Hematopoietic multipotent progenitor cell treated with erythropoietin and hydrocortisone succinate and interleukin-3 and kit ligand, for 8 days (in vitro differentiated cells): ENCODE measurements around the gene CCDC191.

Experiments used
- DNase-seq: peaks from one replicate; pipeline ENCODE4 v3.0.0-alpha.2; 2015

The CCDC191 gene

DNA sequence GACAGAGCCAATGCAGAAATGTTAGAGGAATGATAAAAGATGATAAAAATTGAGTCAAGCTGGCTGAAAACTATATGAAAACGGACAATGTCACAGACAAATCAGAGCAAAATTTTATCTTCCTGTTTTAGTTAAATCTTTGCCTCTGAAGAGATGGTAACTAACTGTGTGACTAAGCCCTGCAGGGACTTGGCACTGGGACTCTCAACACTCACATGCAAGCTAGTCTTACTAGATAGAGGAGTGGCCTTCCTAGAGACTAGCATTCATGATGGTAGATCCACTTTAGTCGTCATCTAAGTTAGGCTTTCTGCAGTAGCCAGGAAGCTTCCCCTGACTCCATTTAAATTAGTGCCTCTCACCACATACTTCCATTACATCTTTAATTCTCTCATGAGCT, 4.1 kb downstream of the CCDC191 start:
- no peak for DNase-seq

DNA sequence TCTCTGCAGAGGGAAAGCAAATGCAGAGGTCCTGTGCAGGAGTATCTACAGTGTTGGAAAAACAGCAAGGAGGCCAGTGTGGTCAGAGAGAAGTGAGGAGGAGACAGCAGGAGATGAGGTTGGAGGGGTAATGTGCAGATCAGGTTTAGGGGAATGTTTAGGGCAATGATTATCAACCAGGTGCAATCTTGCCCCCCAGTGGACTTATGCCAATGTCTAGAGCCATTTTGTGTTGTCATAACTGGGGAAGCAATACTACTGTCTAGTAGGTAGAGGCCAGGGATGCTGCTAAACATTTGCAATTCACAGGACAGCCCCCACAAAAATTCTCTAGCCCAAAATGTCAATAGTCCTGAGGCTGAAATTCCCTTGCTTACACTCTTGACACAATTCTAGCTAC, 13.1 kb downstream of the CCDC191 start:
- no peak for DNase-seq

DNA sequence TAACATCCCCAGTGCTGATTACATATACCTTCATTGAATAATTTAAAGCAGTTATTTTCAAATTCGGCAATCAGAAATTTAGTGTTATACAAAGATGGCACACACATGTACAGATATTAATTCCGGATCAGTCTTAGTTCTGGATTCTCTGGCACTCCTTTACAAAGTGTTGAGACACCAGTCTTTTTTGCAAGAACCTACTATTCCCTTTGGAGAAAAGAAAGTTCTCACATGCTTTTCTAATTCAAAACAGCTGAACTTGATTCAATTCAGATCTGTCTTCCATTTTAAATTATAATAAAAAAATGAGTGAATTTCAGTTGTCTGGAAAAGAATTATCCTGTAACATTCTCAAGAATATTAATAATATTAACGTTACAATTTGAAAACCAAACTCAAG, 20.4 kb downstream of the CCDC191 start:
- DNase-seq: no peak

DNA sequence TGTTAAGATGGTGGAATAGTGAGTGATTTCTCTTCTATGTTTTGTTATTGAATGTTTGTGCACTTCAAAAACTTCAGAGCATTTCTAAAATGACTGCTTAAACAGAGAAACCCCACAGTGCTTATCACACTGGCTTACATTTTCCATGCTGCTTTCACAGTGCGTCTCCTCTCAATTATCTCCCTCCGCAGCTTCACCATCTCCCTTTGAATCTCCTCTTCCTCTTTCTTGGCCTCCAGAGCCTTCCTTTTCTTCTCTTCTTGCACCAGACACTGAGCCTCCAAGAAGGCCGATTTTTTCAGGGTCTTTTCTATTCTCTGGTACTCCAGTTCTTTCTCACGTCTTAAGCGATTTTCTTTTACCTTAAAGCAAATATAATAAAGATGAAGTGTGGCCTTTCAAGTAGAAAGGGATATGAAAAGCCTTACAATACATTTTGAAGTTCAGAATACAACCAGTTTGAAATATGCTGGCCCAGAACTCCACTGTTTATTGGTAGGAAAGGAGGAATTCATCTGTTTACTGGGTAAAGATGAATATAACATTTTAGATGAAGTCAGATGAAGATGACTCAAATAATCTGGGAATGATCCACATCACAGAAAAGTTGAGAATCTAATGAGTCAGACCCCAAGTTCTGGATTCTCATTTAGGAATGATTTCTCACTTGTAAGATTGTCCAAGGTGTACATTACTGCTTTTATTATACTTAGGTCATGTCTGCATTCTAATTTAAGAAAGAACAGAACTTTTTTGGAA, 21.4 kb downstream of the CCDC191 start:
- peak; percentile 46 for DNase-seq

DNA sequence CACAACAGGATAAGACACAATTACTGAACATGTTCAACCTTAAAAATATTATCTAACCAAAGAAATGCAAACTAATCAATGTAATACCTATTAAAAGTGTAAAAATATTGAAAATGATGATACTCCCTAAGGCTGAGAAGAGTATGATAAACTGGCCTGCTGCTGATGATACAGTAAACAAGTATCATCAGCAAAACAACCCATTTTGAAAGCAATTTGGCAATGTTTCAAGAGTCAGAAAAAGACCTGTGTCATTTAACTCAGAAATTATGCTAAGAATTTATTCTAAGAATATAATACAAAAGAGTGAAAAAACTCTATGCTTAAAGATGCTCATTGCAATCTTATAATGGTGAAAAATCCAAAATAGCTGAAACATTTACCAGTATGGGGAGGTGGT, 22.1 kb downstream of the CCDC191 start:
- DNase-seq: peak; percentile 47

DNA sequence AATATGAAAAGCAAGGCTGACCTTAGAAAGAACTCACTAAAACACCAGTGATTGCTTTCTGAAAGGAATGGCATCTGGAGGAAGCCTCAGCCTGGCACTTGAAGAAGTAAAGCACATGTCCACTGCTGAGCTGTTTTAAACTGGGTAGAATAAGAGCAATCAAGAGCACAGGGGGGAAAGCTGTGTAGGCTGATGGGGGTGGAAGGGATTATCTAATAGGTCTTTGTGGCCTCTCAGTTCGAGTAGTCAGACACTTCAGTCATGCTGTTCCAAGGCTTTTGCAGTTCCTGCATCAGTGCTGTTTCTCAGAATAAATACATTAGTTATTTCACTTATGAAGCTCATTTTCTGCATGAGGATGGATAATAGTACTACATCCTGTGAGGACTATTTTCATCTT, 22.6 kb downstream of the CCDC191 start:
- no peak for DNase-seq

DNA sequence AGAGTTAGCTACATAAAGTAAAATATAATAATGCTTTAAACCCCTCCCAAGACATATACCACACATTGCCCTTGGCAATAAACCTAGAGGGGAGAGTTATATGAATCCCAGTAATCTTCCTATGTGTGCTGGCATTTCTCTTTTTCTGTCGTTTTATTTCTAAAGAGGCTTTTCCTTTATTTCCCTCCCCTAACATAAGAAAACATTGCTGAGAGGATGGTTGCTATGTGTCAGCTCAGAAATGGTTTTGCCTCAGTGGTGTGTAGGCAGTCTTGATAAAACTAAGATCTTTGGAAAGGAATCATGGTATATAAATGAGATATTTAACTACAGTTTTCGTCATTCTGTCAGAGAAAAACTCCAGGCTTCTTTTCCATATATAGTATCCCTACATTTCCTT, 30.0 kb downstream of the CCDC191 start:
- DNase-seq: no peak

DNA sequence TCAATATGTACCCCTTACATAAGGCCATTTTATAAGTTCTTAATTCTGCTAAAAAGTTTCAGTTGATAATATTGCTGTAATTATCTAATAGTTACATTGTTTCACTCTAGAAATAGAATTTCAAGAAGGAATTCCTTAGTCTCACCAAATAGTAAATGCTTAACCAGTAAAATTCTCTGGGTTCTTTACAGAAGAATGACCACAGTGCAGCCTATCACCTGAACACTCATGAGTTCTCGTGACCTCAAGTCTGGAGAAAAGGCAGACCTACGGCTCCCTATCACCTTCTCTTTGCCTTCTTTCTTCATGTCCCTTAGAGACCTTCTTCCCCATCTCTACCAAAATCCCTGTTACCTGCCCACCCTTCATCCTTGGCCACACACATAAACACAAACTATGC, 30.9 kb downstream of the CCDC191 start:
- DNase-seq: no peak

DNA sequence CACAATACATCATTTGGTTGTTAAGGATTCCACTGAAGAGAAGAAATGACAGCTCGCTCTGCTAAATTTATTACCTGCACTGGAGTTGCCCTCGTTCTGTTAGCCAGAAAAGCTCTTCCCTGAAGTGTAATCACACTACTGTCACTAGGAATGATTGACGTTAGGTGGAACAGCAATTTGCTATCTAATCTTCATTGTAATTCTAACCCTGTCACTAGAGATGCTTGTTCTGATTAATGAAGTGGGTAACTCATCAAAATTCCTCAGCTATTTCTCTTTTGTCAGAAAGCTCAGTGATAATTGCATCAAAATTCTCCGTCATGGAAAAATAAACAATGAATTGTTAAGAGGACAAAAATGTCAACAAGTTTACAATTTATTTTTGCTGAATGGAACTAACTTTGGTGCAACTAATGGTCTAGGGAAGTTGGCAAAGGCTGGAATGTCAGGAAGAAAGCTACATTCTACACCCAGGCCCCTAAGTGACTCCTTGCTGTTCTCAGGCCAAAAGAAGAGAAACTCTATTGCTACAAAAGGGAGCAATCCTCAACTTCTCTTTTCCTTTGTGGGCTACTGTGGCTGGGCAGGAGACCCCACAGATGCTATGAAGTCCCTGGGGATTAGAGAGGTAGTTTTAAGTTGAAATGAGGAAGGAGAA, 34.1 kb downstream of the CCDC191 start:
- DNase-seq: no peak

DNA sequence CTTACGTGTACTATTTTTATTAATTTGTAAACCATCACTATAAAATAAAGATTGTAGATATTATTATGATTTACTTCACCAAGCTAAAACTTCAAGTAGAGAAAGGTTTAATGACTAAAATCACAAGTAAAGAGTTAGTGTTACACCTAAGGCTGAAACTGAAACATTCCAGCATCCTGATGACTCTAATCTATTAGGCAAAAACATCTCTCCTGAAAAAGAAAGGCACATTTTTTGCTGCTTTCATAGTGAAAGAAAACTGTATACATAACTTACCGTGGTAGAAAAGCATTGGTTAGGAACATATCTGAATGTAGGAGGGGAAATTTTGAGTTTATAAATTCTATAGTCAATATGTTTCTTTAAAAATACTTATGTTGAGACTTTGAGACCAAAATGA, 35.4 kb downstream of the CCDC191 start:
- no peak for DNase-seq

DNA sequence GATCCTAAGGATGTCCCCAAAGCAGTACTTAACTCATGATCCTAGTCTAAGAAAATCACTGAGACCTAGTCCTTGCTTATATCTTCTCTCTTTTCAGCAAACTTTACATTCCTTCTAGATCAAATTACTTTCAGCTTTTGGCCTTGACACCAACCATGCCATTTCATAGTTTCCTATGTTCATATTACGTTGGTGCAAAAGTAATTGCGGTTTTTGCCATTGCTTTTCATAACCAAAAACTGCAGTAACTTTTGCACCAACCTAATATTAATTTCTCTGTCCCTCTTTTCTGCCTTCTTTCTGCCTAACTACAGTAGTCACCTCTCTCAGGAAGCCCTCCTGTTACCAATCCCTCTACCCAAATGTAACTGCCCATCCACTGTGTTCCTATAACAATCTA, 36.8 kb downstream of the CCDC191 start:
- DNase-seq: no peak

DNA sequence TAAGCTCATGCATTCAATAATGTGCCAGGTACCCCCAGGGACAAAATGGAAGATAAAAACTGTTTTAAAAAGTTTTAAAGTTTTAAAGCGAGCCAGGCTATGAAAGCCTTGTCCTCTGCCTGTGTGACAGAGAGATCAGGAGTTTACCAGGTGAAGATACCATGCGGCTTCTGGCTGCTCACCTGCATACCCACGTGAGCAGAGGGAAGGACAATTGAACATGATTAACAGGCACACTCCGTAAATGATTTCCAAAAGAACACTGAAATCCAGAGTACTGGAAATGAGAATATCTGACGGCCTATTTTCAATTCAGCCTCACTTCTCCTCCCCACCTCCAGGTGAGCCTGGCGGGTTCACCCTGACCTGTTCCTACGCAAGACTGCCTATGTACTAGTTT, 42.1 kb downstream of the CCDC191 start:
- no peak for DNase-seq

DNA sequence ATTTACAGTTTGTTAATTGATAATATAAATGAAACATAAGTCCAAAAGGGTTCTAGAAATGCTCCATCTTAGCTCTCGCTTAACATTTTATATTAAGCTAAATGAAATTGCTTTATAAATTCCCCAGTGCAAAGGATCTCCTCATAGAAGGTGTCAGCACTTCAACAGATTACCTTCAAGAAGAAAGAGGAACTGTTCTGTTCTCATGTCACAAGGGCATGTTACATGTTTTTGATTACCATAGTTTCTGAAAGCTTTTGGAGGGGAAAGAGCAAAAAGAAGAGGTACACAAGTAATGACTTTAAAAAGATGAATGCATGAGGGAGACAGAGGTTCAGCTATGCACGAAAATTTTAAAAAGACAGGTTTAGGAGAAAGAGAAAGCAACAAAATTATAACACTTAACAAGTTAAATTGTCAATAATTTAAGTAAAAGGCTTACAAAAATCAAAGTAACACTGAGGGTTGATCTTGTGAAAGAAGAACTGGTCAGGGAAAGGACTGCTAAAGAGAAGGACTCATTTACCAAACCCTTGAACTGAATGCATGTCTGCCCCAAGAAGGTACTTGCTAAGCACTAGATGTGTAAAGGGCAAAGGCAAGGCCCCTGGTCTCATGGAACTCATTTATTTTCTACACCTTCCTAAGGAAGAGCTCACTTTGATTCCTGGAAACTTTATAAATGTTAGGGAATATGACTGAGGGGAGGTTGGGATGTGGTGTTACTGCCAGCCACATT, 45.1 kb downstream of the CCDC191 start:
- DNase-seq: no peak

DNA sequence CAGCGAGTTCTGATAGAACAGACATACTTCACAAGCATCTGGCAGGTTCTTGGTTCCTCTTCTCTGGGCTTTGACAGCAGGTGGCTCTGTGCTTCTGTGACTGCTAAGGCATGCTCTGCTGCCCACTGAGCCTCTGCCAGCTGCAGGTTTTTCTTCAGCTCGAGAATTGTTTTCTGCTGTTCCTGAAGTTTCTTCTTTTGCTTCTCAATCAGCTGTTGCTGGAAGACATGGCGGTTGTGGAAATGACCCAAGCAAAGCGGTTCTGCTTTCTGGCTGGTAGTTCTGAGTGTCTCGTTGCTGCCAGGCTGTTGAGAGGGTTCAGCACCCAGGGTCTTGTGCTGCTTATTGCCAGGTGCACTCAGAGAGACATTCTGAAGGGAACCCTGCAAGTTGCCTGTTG, 50.8 kb downstream of the CCDC191 start:
- no peak for DNase-seq

DNA sequence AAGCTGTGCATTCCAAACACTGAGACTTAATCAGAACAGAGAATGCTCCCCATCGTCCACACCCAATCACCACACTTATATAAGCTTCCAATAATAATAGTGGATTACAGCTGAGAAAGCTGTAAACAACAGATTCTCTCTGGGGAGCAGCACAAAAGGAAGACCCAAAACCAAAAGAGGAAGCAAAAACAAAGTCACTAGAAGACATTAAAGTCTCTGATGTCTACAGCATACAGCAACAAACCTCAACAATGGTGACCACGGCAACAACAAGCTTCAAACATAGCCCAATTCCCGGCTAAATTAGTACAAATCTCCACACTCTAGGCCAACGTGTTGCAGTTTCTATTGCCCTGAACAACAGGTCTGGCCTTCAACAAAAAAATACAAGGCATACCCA, 70.8 kb downstream of the CCDC191 start:
- no peak for DNase-seq

DNA sequence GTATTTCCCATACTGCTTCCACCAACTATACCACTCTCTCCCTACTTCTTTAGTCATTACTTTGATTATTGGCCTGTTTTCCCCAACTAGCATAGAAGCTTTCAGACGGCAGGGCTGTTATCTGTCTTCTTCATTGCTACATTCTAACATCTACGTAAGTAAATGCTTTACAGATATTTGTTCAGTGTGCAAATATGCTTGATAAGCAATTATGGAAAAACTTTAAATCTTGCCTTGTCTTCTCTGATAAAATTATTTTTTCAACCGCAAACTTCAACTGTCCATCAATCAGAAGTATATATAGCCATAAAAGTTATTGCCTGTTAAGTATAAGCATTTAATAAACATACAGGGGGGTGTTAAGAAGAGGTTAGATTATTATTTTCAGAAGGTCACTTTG, 72.8 kb downstream of the CCDC191 start:
- DNase-seq: no peak

DNA sequence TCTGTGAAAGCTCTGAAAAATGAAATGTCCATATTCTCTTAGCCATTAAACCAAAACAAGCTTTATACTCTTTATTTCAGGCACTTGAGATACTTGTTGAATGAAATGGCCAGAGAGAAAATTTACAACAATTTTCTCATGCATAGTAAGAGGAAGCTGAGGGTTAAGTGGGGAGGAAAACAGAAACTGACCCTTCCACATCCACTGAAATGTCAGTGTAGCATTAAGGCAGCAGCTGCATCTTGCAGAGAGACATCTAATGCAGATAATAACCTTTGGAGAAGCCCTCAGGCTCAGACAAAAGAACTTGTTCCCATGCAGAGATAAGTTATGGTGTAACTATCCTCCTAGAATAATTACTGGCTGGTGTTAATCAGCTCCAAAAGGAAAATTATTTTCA, 74.5 kb downstream of the CCDC191 start:
- no peak for DNase-seq

DNA sequence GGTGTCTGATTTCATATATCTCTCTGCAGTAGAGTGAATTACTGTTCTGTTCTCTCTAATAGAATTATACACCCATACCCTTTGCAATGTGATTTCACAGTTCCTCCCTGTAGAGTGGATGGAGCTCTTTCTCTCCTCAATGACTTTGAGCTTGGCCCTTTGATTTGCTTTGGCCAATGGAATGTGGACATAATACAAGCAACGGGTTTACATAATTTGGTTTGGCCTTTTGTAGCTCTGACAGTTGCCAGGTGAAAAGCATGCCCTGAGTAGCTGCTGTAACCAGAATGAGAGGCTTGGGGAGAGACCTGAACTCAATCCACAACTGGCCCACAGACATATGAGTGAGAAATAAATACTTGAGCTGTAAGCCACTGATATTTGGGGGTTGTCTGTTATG, 76.4 kb downstream of the CCDC191 start:
- DNase-seq: no peak

DNA sequence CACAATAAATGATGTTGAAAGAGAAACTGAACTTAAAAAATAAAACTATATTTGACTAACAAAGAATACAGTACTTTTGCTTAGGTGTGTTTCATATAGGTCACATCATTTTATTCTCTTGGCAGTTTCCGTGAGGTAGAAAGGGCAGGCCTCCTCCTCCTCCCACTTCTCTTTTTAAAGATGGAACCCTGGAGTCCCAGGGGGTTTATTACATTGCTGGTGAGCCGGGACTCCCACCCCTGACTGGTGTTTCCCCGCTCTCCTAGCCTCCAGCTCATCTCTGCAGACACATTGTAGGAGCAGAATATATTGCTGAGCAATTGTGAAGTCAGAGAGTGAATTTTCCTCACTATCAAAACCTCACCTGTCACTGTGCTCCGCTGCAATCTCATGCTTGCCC, 78.5 kb downstream of the CCDC191 start:
- no peak for DNase-seq

DNA sequence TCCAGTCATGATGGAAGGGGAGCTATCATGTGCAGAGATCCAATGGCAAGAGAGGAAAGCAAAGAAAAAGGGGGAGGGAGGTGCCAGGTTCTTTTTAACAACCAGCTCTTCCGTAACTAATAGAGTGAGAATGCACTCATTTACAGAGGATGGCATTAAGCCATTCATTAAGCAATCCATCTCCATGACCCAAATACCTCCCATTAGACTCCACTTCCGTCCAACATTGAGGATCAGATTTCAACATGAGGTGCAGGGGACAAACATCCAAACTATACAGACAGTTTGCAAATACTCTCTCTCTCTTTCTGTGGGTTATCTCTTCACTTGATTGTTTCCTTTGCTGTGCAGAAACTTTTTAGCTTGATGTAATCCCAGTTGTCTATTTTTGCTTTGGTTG, 87.3 kb downstream of the CCDC191 start:
- DNase-seq: no peak

DNA sequence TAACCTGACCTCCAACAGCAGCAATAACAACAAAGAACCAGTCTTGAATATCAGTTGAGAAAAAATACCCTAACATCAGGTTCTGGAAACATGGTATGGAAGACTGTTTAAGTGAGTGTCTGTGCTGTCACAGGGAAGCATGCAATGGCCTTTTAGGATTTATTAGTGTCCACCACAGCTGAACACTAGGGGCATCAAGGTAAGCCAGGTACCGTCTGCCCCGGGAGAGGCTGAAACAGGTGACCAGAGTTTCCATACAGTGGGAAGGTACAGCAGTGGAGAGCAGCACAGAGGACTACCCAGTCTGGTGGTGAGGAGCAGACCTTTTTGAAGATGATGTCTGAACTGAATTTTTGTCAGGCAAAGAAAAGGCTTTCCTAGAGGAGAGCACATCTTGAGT, 90.2 kb downstream of the CCDC191 start:
- no peak for DNase-seq

DNA sequence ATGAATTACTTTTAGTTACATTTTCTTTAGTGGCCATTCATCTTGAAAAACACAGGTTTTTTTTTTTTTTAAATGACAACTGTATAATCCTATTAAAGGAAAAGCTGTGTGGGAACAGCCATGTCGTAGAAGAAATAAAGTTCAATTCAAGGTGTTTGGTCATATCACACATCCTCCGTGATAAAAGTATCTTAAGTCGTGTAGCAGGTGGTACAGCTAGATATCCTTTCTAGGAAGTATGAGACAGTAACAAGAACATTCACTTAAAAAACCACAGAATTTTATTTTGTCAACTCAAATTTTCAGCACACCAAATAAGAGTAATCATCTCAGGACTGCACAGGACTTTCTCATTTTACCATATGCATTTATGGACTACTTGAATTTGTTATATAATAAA, 92.4 kb downstream of the CCDC191 start:
- DNase-seq: peak; percentile 50

DNA sequence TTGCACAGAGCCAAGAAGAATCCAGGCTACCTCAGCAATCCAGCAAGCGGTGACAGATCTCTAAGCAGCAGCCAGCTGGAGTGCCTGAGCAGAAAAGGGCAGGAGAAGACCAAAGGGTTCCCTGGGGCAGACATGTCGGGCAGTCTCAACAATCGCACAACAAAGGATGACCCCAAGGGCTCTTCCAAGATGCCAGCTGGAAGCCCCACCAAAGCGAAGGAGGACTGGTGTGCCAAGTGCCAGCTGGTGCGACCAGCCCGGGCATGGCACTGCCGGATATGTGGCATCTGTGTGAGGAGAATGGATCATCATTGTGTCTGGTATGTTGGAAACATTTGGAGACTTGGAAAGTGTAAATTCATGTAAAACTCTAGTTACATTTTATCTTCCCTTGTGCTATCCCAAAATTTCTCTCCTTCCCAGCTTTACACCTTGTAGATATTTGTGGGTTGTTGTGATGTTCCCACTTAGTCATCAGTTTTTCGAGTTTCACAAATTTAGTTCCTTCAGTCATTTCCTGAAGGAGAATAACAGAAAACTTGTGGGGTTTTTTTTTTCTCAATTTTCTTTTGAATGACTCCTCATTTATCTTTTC, 102.1 kb downstream of the CCDC191 start:
- DNase-seq: no peak

DNA sequence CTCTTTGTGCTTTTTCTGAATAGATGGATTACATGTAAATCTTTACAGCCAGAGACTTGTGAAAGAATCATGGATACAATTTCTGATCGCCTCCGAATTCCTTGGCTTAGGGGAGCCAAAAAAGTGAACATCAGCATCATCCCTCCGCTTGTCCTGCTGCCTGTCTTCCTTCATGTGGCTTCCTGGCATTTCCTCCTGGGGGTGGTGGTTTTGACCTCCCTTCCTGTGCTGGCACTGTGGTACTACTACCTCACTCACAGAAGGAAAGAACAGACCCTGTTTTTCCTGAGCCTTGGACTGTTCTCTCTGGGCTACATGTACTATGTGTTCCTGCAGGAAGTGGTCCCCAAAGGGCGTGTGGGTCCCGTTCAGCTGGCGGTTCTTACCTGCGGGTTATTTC, 102.6 kb downstream of the CCDC191 start:
- no peak for DNase-seq
